GM19324 (cell line): ENCODE data around the gene CARM1.

Experiments used
- ATAC-seq: cut with Tn5 transposase; IDR thresholded peaks from one replicate; pipeline ENCODE4 v1.9.1; 2021; ENCODE audit warnings: mild to moderate bottlenecking, moderate library complexity; ENCODE audit not compliant: unreplicated experiment, low FRiP score

The CARM1 gene

GRCh38 chr19:10899151-10899653 is 27.8 kb downstream of the CARM1 start:
- ATAC-seq = no peak

- no peak for ATAC-seq
These were observed 36.6 kb downstream of the CARM1 start for GRCh38 chr19:10907925-10908324.

- ATAC-seq = no peak
These were observed 37.1 kb downstream of the CARM1 start for GRCh38 chr19:10908380-10908960.

- no peak for ATAC-seq
These were observed 40.4 kb downstream of the CARM1 start for GRCh38 chr19:10911579-10912363.

GRCh38 chr19:10912619-10913018 is 41.3 kb downstream of the CARM1 start:
- ATAC-seq = no peak

- ATAC-seq = no peak
These were observed 42.5 kb downstream of the CARM1 start for GRCh38 chr19:10913716-10914340.

GRCh38 chr19:10915130-10916091 is 44.1 kb downstream of the CARM1 start:
- ATAC-seq = no peak

GRCh38 chr19:10916602-10917001 is 45.2 kb downstream of the CARM1 start:
- no peak for ATAC-seq

- no peak for ATAC-seq
These were observed 47.0 kb downstream of the CARM1 start for GRCh38 chr19:10918359-10918758.

GRCh38 chr19:10919352-10920287 is 48.3 kb downstream of the CARM1 start:
- no peak for ATAC-seq

GRCh38 chr19:10920288-10920655 is 48.9 kb downstream of the CARM1 start:
- no peak for ATAC-seq

GRCh38 chr19:10920781-10921180 is 49.4 kb downstream of the CARM1 start:
- no peak for ATAC-seq

GRCh38 chr19:10921199-10921909 is 50.0 kb downstream of the CARM1 start:
- no peak for ATAC-seq

GRCh38 chr19:10921910-10922637 is 50.7 kb downstream of the CARM1 start:
- no peak for ATAC-seq

GRCh38 chr19:10922638-10923014 is 51.3 kb downstream of the CARM1 start:
- ATAC-seq = no peak

- no peak for ATAC-seq
These were observed 52.1 kb downstream of the CARM1 start for GRCh38 chr19:10923260-10924112.

- no peak for ATAC-seq
These were observed 53.2 kb downstream of the CARM1 start for GRCh38 chr19:10924597-10924996.
